ENCODE measurements around the gene SMAD9.

Gene SMAD9

DNA sequence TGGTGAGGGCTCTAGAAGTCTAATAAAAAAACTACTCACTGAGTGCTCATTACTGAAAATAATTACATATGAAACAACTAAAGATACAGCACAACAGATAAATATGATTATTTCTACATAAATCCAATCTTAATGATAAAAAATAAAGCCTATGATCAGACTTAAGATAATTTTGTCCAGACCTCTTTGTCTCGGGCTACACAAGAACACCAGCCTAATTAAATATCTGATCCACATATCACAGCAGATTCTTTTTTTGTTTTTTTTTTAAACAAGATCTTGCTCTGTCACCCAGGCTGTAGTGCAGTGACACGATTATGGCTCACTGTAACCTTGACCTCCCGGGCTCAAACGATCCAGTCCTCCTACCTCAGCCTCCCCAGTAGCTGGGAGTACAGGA is 30.3 kb upstream of the SMAD9 start:
- TF ChIP-seq, protein P1, sequence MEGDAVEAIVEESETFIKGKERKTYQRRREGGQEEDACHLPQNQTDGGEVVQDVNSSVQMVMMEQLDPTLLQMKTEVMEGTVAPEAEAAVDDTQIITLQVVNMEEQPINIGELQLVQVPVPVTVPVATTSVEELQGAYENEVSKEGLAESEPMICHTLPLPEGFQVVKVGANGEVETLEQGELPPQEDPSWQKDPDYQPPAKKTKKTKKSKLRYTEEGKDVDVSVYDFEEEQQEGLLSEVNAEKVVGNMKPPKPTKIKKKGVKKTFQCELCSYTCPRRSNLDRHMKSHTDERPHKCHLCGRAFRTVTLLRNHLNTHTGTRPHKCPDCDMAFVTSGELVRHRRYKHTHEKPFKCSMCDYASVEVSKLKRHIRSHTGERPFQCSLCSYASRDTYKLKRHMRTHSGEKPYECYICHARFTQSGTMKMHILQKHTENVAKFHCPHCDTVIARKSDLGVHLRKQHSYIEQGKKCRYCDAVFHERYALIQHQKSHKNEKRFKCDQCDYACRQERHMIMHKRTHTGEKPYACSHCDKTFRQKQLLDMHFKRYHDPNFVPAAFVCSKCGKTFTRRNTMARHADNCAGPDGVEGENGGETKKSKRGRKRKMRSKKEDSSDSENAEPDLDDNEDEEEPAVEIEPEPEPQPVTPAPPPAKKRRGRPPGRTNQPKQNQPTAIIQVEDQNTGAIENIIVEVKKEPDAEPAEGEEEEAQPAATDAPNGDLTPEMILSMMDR (conservative IDR thresholded peaks at IDR 0.05; ENCODE audit: low read depth), result no peak
- POLR2A ChIA-PET (ENCODE audit: low non-redundant PET), result no interaction called here
- CTCF ChIA-PET, result no interaction called here
- no peak for DNase-seq (ENCODE audit: low spot score)
- no peak overlapping the region for H3K27ac ChIP-seq

DNA sequence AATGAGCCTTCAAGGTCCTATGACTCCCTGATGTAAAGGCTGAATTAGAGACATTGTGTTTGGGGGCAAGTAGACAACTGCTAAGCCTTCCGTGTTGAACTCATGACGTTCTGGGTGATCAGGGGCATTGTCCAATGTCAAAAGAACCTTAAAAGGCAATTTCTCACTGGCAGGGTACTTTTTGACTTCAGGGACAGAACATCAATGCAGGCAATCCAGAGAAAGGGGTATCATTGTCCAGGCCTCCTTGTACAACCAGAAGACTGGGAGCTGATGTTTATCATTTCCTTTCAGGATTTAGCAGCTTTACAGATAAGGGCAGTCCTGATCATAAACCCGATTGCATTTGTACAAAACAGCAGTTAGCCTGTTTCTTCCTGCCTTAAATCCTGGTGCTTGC is 25.0 kb upstream of the SMAD9 start:
- DNase-seq (ENCODE audit: low spot score), result no peak
- H3K27ac ChIP-seq, result no peak overlapping the region
- TF ChIP-seq, protein P1 (conservative IDR thresholded peaks at IDR 0.05; ENCODE audit: low read depth), result no peak
- POLR2A ChIA-PET (ENCODE audit: low non-redundant PET), result no interaction called here
- CTCF ChIA-PET, result no interaction called here

DNA sequence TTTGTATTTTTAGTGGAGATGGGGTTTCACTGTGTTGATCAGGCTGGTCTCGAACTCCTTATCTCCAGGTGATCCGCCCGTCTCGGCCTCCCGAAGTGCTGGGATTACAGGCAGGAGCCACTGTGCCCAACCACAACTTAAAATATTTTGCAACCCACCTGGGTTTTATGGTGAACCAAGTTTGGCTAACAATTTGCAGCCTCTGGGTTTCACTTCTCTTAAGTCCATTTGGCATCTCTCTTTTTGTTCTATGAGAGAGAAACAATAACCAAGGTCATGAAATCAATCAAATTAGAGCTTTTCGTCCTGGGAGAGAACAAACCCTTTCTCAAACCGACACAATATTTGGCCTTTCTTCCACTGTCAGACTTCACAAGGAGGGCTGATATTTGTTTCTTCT is 5.6 kb upstream of the SMAD9 start:
- ChIA-PET POLR2A (ENCODE audit: low non-redundant PET) (no interaction called here), CTCF (no interaction called here)
- TF ChIP-seq, protein P1 (conservative IDR thresholded peaks at IDR 0.05; ENCODE audit: low read depth), result no peak

DNA sequence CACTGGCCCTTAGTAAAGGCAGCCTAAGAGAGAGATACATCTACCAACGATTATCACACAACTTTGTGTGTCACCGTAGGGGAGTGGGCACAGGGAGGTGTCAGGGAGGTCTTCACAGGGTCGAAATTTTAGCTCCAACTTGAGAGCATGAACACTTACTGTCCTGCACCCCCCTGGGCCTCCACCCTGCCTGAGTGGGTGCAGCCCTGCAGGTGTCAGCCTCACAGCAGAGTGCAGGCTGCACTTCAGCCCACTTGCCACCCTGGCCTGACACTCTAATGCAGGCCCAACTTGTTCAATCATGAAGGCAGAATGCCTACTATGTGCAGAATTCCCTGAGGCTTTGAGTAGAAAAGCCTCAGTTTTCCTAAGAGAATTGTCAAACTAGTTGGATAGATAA is 4.0 kb upstream of the SMAD9 start:
- CTCF ChIA-PET, result no interaction called here

More for the DNA sequence above, 5.6 kb upstream of the SMAD9 start:
- no peak overlapping the region for H3K27ac ChIP-seq
- no peak for DNase-seq (ENCODE audit: low spot score)

DNA sequence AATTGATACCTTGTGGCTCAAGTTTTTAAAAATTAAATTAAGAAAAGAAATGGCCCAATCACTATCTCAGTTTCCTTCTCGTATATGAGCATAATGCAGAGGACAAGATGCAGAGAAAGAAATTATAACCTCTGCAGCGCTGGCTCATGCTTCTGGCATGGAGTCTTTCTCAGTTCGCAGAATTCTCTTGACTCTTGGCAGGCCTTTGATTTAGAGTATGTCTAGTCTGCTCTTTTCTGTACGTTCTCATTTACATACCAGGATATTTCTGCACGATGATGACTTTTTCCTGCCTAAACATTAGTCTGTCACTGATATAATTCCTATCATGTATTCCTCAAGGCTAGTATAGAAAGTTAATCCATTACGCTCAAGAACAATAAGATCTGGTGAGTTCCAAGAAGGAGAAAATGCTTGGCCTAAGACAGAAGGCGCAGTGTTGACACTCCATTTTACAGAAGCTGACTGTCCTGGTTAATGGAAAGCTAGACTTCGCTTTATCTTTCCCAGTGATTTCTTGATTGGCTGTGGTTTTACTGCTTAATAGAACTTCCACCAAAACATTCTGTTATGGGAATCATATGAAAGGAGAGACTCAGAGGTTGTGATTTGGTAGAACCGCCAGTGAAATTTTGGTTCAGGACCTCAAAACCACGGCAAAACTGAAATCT is 1.7 kb upstream of the SMAD9 start:
- ChIA-PET POLR2A (ENCODE audit: low non-redundant PET) (no interaction called here), CTCF (interaction anchor here (0.6 kb wide), 1 partner anchor 194 kb away, joined by 3 read pairs; no protein-coding TSS in a partner anchor)
- no peak overlapping the region for H3K27ac ChIP-seq
- TF ChIP-seq, protein P1 (conservative IDR thresholded peaks at IDR 0.05; ENCODE audit: low read depth), result no peak
- no peak for DNase-seq (ENCODE audit: low spot score)

More for the DNA sequence above, 4.0 kb upstream of the SMAD9 start:
- no peak overlapping the region for H3K27ac ChIP-seq
- no peak for DNase-seq (ENCODE audit: low spot score)
- TF ChIP-seq, protein P1 (conservative IDR thresholded peaks at IDR 0.05; ENCODE audit: low read depth), result no peak
- POLR2A ChIA-PET (ENCODE audit: low non-redundant PET), result no interaction called here

DNA sequence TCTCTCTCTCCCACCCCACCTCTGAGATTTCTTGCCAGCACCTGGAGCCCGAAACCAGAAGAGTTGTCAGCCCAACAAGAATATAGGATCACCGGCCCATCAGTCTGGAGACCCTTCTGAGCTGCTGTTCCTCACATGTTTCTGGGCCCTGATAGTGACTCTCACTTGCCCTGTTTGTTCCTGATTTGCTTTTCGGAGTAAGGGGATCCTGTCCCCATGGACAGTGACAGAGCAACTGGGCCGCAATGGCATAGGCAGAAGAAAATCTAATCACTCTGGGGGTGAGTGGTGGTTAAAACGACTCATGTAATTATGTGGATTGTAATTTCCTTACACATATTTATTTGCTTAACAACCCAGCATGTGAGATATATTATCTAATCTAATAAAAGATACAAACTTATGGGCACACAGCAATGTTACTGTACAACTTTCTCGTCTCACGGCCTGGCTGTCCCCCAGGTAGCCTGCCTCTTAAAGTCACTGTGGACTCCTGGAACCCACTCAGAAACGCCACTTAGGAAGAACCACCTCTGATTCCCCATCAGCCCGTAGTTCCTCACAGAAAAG is 663 bp upstream of the SMAD9 start:
- no peak for DNase-seq (ENCODE audit: low spot score)
- no peak overlapping the region for H3K27ac ChIP-seq
- CTCF ChIA-PET, result no interaction called here
- TF ChIP-seq, protein P1 (conservative IDR thresholded peaks at IDR 0.05; ENCODE audit: low read depth), result no peak
- POLR2A ChIA-PET (ENCODE audit: low non-redundant PET), result no interaction called here

Data from RWPE1 (cell line).